Left cardiac atrium (tissue), 4 donors: ENCODE results near the gene TMF1. TPM values are rescaled to one million over a fixed set of nuclear protein-coding genes. Genes with fewer than 3 reads are reported as not detected.
A peak's percentile ranks its signal among the peaks of the same experiment; 100 is the strongest.

Source experiments
- ATAC-seq, 2 donors: fragments of 200-7000 bp; cut with Tn5 transposase; one replicate each; pipeline ENCODE4 v1.9.1; 2020; ENCODE audit warnings: mild to moderate bottlenecking in 2 of 2, moderate library complexity in 2 of 2
- DNase-seq: peaks from one replicate; pipeline ENCODE4 v3.0.0-alpha.2; 2020
- intact Hi-C, 2 donors: fragments of 100-400 bp; cut with DNase I; formaldehyde crosslinking; loops; one replicate each; pipeline versions ENCODE4 v1.14.1 to v1.15.1; 2022 to 2023
- microRNA-seq, 2 donors: library from miRNA; unstranded; fragments of <30 nt; microRNA quantifications; one replicate each; pipeline ENCODE4 v1.2.0, GENCODE V29; 2020
- total RNA-seq, 2 donors: library from RNA; stranded (reverse); fragmentation: NEBNext Ultra II Directional; extraction: Animal tissue kit (Norgen Biotek cat#: 25700); gene quantifications; one replicate each; pipeline ENCODE4 v1.2.1, GENCODE V29; 2021
- donor health status: DM: no; HTN: yes; CAD: no.
- donor health status: DM: no; HTN: yes; CAD: no; lungs with severe emphysema.
- donor health status: DM: yes; HTN: yes; CAD: no.
- donor health status: Dilated cardiomyopathy.

TMF1 gene
- total RNA-seq, 2 donors from 2014 or later, result 21.4 to 29.6 TPM

GRCh38 chr3:68988740-68989139, 63.4 kb downstream of the TMF1 start:
- intact Hi-C loops, result no loop called here
- ATAC-seq, result no peak
- DNase-seq, result no peak

GRCh38 chr3:68987322-68987721, 64.8 kb downstream of the TMF1 start:
- DNase-seq (no peak), ATAC-seq (no peak)
- intact Hi-C loops, result no loop called here

GRCh38 chr3:68986496-68987208, 65.5 kb downstream of the TMF1 start:
- DNase-seq, result no peak
- no peak for ATAC-seq
- intact Hi-C loops, result no loop called here

GRCh38 chr3:68985146-68985790, 66.9 kb downstream of the TMF1 start:
- ATAC-seq, result no peak
- intact Hi-C loops, result no loop called here
- DNase-seq, result no peak

GRCh38 chr3:68984011-68984530, 68.1 kb downstream of the TMF1 start:
- no peak for ATAC-seq
- intact Hi-C loops, result no loop called here
- DNase-seq, result no peak

GRCh38 chr3:68977486-68978167, 74.5 kb downstream of the TMF1 start:
- intact Hi-C loops, result no loop called here
- ATAC-seq (no peak), DNase-seq (no peak)

- ATAC-seq (no peak), DNase-seq (no peak)
- intact Hi-C loops, result no loop called here
These were observed 77.4 kb downstream of the TMF1 start for GRCh38 chr3:68974711-68975110.

GRCh38 chr3:68973639-68974038, 78.5 kb downstream of the TMF1 start:
- DNase-seq (no peak), ATAC-seq (peak in 1 of 2 donors; percentile 39)
- intact Hi-C loops, result no loop called here

- DNase-seq (peak; percentile 44), ATAC-seq (peak; percentile 71 to 77)
- intact Hi-C loops, result no loop called here
These were observed 79.7 kb downstream of the TMF1 start for GRCh38 chr3:68972358-68972979.

Small RNA genes lying within 50 kb of the gene (microRNA-seq; reads per million reads assigned to microRNA genes)
- 0.54 to 0.81 reads per million in 2 donors for gene MIR3136

Other genes starting within 250 kb of the TMF1 start
- gene TAFA4, start 119.8 kb downstream of the TMF1 start, total RNA-seq, result not detected
- gene EOGT, start 38.6 kb downstream of the TMF1 start, total RNA-seq, result 10 to 100 TPM; 34.8 to 58.9 TPM
- 10 to 100 TPM; 55.0 to 56.8 TPM for gene UBA3, start 28.0 kb upstream of the TMF1 start, total RNA-seq
- gene ARL6IP5, start 32.6 kb upstream of the TMF1 start, total RNA-seq, result 100 to 1,000 TPM; 165 to 166 TPM
- 10 to 100 TPM; 49.2 to 52.8 TPM for gene LMOD3, start 70.3 kb upstream of the TMF1 start, total RNA-seq